Measurements from ENCODE around the gene ZNF467. TPM values are rescaled to one million over a fixed set of nuclear protein-coding genes. Genes with fewer than 3 reads are reported as not detected.

Gene ZNF467
- total and polyA plus RNA-seq, 2 experiments from 2014 or later, result 0.10 to 0.40 TPM

GRCh38 chr7:149771720-149772240 lies 1.6 kb downstream of the ZNF467 start:
- peaks cover 25% of the 10 kb centered on the region for H3K4me1 Mint-ChIP-seq
- Histone ChIP-seq H3F3A (replicated peaks; ENCODE audit: low read depth) (no peaks in the 10 kb centered on the region), H3K27me3 (ENCODE audit: insufficient read depth) (peaks cover 80% of the 10 kb centered on the region), H4K20me1 (replicated peaks; ENCODE audit: insufficient read depth) (peaks cover 15% of the 10 kb centered on the region; the same call in 1 of the 2 replicates), H3K9me2 (ENCODE audit: insufficient read depth) (no peaks in the 10 kb centered on the region), H3K79me2 (replicated peaks; ENCODE audit: insufficient read depth) (no peaks in the 10 kb centered on the region), H3K36me3 (ENCODE audit: insufficient read depth) (no peaks in the 10 kb centered on the region), H3K4me2 (peak overlapping the region; percentile 68), H2AFZ (no peak overlapping the region), H3K27ac (ENCODE audit: low read depth) (no peak overlapping the region), H3K4me1 (ENCODE audit: insufficient read depth) (peaks cover 8% of the 10 kb centered on the region), H3K4me3 (peak overlapping the region; percentile 73)
- TF ChIP-seq, protein P1, sequence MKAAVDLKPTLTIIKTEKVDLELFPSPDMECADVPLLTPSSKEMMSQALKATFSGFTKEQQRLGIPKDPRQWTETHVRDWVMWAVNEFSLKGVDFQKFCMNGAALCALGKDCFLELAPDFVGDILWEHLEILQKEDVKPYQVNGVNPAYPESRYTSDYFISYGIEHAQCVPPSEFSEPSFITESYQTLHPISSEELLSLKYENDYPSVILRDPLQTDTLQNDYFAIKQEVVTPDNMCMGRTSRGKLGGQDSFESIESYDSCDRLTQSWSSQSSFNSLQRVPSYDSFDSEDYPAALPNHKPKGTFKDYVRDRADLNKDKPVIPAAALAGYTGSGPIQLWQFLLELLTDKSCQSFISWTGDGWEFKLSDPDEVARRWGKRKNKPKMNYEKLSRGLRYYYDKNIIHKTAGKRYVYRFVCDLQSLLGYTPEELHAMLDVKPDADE (IDR thresholded peaks at IDR 0.05), result no peak
- TF ChIP-seq JUNB (IDR thresholded peaks at IDR 0.05; ENCODE audit: unreplicated experiment) (no peak), EZH2phosphoT487 (IDR thresholded peaks at IDR 0.05; ENCODE audit: unreplicated experiment) (no peak), REST (IDR thresholded peaks at IDR 0.05; ENCODE audit: unreplicated experiment) (no peak), NANOG (IDR thresholded peaks at IDR 0.05; ENCODE audit: borderline replicate concordance) (no peak), CTCF (conservative IDR thresholded peaks at IDR 0.05; ENCODE audit: low read depth in 2 of 2) (no peak), POLR2AphosphoS5 (IDR thresholded peaks at IDR 0.05; ENCODE audit: low read depth) (no peak), EZH2 (IDR thresholded peaks at IDR 0.05; ENCODE audit: low read depth, unreplicated experiment) (no peak), ZNF462 (CRISPR knock-in tag; IDR thresholded peaks at IDR 0.05) (no peak), ZNF114 (CRISPR knock-in tag; IDR thresholded peaks at IDR 0.05) (no peak), ZNF331 (CRISPR knock-in tag; IDR thresholded peaks at IDR 0.05; ENCODE audit: low read depth) (no peak)
- H3K27me3 Mint-ChIP-seq (ENCODE audit: insufficient read depth, low read depth, poor library complexity), result peaks cover 68% of the 10 kb centered on the region
- no peaks in the 10 kb centered on the region; the same call in 2 of the 3 replicates for H3K36me3 Mint-ChIP-seq (ENCODE audit: low read depth)
- H3K4me3 Mint-ChIP-seq, result peak overlapping the region; percentile 68; the same call in 2 of the 3 replicates
- H3K27ac Mint-ChIP-seq, result no peak overlapping the region
- peak; percentile 73 for ATAC-seq
- no peaks in the 10 kb centered on the region for H3K9me3 Mint-ChIP-seq
- DNase-seq (ENCODE audit: low spot score), result peak; percentile 90
